Measurements from ENCODE around the gene MROH9.

Gene MROH9

DNA sequence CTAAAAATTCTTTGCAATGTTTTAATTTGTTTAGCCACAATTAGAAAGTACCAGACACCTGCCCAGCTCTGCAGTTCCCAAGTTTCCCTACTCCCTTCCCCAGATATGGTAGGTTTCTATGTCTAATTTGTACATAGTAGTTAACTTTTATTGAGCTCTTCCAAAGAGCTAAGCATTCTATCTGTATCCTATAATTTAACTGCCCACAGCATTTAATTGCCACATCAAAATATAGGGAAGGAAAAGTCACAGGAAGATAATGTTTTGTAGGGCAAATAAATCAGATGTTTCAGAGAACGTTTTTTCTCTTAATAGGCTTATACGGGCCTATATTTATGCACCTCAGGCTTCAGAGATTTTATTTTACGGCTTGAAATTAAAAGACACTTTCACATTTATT is 139.7 kb downstream of the MROH9 start:
- H3K27me3 ChIP-seq (ENCODE audit: control insufficient read depth in 1 of 2, insufficient read depth in 1 of 2, low read length in 2 of 2), result no peaks in the 10 kb centered on the region
- H2BK12ac ChIP-seq (ENCODE audit: low read length in 2 of 2), result no peak overlapping the region
- H2AFZ ChIP-seq (ENCODE audit: low read depth, low read length), result no peak overlapping the region
- no peak overlapping the region for H3K14ac ChIP-seq (ENCODE audit: low read length in 2 of 2)
- WGBS, result 40% methylated on average over 1 of the region's 3 CpGs
- no peak overlapping the region for H3K4ac ChIP-seq (ENCODE audit: low read depth in 1 of 2, low read length in 2 of 2)
- H3K23ac ChIP-seq (ENCODE audit: low read length in 2 of 2), result no peak overlapping the region
- no peaks in the 10 kb centered on the region for H3K79me1 ChIP-seq (replicated peaks; ENCODE audit: low read length, poor library complexity, severe bottlenecking)
- H4K8ac ChIP-seq (ENCODE audit: low read length), result no peak overlapping the region
- no peaks in the 10 kb centered on the region for H3K4me1 ChIP-seq (ENCODE audit: control insufficient read depth, insufficient read depth, low read depth, low read length)
- H2BK120ac ChIP-seq (ENCODE audit: low read depth, low read length), result no peak overlapping the region
- H2BK5ac ChIP-seq (ENCODE audit: low read depth, low read length, poor library complexity, severe bottlenecking), result no peak overlapping the region
- H3K36me3 ChIP-seq (ENCODE audit: control insufficient read depth in 1 of 2, insufficient read depth in 2 of 2, low read depth in 1 of 2, low read length in 2 of 2), result no peaks in the 10 kb centered on the region
- H3K9ac ChIP-seq (ENCODE audit: low read length), result no peak overlapping the region
- H3K9me3 ChIP-seq (ENCODE audit: control insufficient read depth, low read length), result no peaks in the 10 kb centered on the region
- no peak for DNase-seq
- H3K4me3 ChIP-seq (ENCODE audit: insufficient read depth in 1 of 2, low read depth in 1 of 2, low read length in 2 of 2), result no peak overlapping the region
- no peak overlapping the region for H2BK15ac ChIP-seq (ENCODE audit: low read depth, poor library complexity, severe bottlenecking)
- no peak overlapping the region for H4K91ac ChIP-seq (ENCODE audit: low read length)
- H2AK5ac ChIP-seq (ENCODE audit: low read length, severe bottlenecking), result no peak overlapping the region
- no peak overlapping the region for H3K27ac ChIP-seq (ENCODE audit: low read length, poor library complexity, severe bottlenecking)
- H3K4me2 ChIP-seq (ENCODE audit: low read length, poor library complexity, severe bottlenecking), result no peak overlapping the region
- H3K18ac ChIP-seq (ENCODE audit: low read depth in 1 of 2, low read length in 2 of 2), result no peak overlapping the region

DNA sequence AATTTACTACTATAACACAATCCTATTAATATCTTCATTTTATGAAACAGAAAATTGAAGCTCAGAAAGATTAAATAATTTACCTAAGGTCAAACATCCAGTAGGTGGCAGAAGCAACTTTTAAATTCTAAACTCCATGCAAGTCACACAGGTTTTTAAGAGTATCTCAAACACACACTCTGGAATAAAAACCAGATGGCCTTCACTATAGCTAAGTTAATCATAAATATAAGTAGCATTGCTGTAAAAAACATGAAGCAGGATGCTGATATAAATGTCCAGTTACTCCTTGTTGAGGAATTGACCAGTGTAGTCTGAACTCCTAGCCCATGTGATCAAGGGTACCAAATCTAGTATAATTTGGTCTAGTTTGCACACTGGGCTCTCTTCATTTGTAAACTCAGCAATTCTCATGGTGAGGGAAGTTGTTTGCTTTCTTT is 146.0 kb downstream of the MROH9 start:
- no peak overlapping the region for H3K4me2 ChIP-seq (ENCODE audit: low read length, poor library complexity, severe bottlenecking)
- no peak overlapping the region for H2BK12ac ChIP-seq (ENCODE audit: low read length in 2 of 2)
- H3K9me3 ChIP-seq (ENCODE audit: control insufficient read depth, low read length), result no peaks in the 10 kb centered on the region
- no peak overlapping the region for H2BK120ac ChIP-seq (ENCODE audit: low read depth, low read length)
- H3K27me3 ChIP-seq (ENCODE audit: control insufficient read depth in 1 of 2, insufficient read depth in 1 of 2, low read length in 2 of 2), result no peaks in the 10 kb centered on the region
- no peak overlapping the region for H3K4ac ChIP-seq (ENCODE audit: low read depth in 1 of 2, low read length in 2 of 2)
- H3K14ac ChIP-seq (ENCODE audit: low read length in 2 of 2), result no peak overlapping the region
- no peak overlapping the region for H2AFZ ChIP-seq (ENCODE audit: low read depth, low read length)
- no peak overlapping the region for H3K23ac ChIP-seq (ENCODE audit: low read length in 2 of 2)
- DNase-seq, result peak; percentile 32
- H3K4me3 ChIP-seq (ENCODE audit: insufficient read depth in 1 of 2, low read depth in 1 of 2, low read length in 2 of 2), result no peak overlapping the region
- peak overlapping the region in 1 of 2 experiments; percentile 12 for H3K18ac ChIP-seq (ENCODE audit: low read depth in 1 of 2, low read length in 2 of 2)
- peak overlapping the region; percentile 48 for H3K9ac ChIP-seq (ENCODE audit: low read length)
- no peaks in the 10 kb centered on the region for H3K4me1 ChIP-seq (ENCODE audit: control insufficient read depth, insufficient read depth, low read depth, low read length)
- no peaks in the 10 kb centered on the region for H3K79me1 ChIP-seq (replicated peaks; ENCODE audit: low read length, poor library complexity, severe bottlenecking)
- no peak overlapping the region for H2AK5ac ChIP-seq (ENCODE audit: low read length, severe bottlenecking)
- H4K8ac ChIP-seq (ENCODE audit: low read length), result no peak overlapping the region
- H2BK15ac ChIP-seq (ENCODE audit: low read depth, poor library complexity, severe bottlenecking), result no peak overlapping the region
- no peak overlapping the region for H3K27ac ChIP-seq (ENCODE audit: low read length, poor library complexity, severe bottlenecking)
- H2BK5ac ChIP-seq (ENCODE audit: low read depth, low read length, poor library complexity, severe bottlenecking), result no peak overlapping the region
- no peak overlapping the region for H4K91ac ChIP-seq (ENCODE audit: low read length)
- no peaks in the 10 kb centered on the region for H3K36me3 ChIP-seq (ENCODE audit: control insufficient read depth in 1 of 2, insufficient read depth in 2 of 2, low read depth in 1 of 2, low read length in 2 of 2)

DNA sequence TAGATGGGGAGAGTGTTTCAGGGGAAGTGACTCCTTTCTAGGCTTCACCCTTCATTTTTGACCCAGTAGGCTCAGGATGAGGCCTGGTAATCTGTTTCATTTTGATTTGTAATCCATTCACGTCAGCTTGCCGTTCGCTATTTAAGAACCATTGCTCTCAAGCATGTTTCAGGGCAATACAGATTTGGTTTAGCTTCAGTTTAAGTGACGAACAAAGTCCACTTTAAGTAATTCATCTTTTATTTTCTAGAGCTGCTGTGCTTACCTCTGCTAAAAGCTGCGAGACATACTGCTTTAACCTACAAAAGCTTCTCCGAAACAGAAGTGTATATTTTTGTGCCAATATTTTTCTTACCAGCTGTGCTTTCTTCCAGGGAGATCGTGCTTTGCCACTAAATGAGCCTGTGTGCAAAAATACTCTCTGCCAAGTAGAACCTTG is 146.4 kb downstream of the MROH9 start:
- H3K4me1 ChIP-seq (ENCODE audit: control insufficient read depth, insufficient read depth, low read depth, low read length), result no peaks in the 10 kb centered on the region
- 84% methylated on average over 7 of the region's 7 CpGs for WGBS
- no peak overlapping the region for H3K4me2 ChIP-seq (ENCODE audit: low read length, poor library complexity, severe bottlenecking)
- peak overlapping the region; percentile 48 for H3K9ac ChIP-seq (ENCODE audit: low read length)
- H3K4me3 ChIP-seq (ENCODE audit: insufficient read depth in 1 of 2, low read depth in 1 of 2, low read length in 2 of 2), result no peak overlapping the region
- no peak overlapping the region for H4K91ac ChIP-seq (ENCODE audit: low read length)
- H3K27ac ChIP-seq (ENCODE audit: low read length, poor library complexity, severe bottlenecking), result no peak overlapping the region
- no peak overlapping the region for H3K14ac ChIP-seq (ENCODE audit: low read length in 2 of 2)
- H2BK15ac ChIP-seq (ENCODE audit: low read depth, poor library complexity, severe bottlenecking), result no peak overlapping the region
- no peaks in the 10 kb centered on the region for H3K27me3 ChIP-seq (ENCODE audit: control insufficient read depth in 1 of 2, insufficient read depth in 1 of 2, low read length in 2 of 2)
- H3K79me1 ChIP-seq (replicated peaks; ENCODE audit: low read length, poor library complexity, severe bottlenecking), result no peaks in the 10 kb centered on the region
- no peak for DNase-seq
- no peaks in the 10 kb centered on the region for H3K9me3 ChIP-seq (ENCODE audit: control insufficient read depth, low read length)
- no peak overlapping the region for H2AK5ac ChIP-seq (ENCODE audit: low read length, severe bottlenecking)
- no peak overlapping the region for H2AFZ ChIP-seq (ENCODE audit: low read depth, low read length)
- no peak overlapping the region for H4K8ac ChIP-seq (ENCODE audit: low read length)
- no peak overlapping the region for H3K4ac ChIP-seq (ENCODE audit: low read depth in 1 of 2, low read length in 2 of 2)
- H2BK5ac ChIP-seq (ENCODE audit: low read depth, low read length, poor library complexity, severe bottlenecking), result no peak overlapping the region
- no peak overlapping the region for H2BK12ac ChIP-seq (ENCODE audit: low read length in 2 of 2)
- H2BK120ac ChIP-seq (ENCODE audit: low read depth, low read length), result no peak overlapping the region
- H3K18ac ChIP-seq (ENCODE audit: low read depth in 1 of 2, low read length in 2 of 2), result peak overlapping the region in 1 of 2 experiments; percentile 12
- no peak overlapping the region for H3K23ac ChIP-seq (ENCODE audit: low read length in 2 of 2)
- H3K36me3 ChIP-seq (ENCODE audit: control insufficient read depth in 1 of 2, insufficient read depth in 2 of 2, low read depth in 1 of 2, low read length in 2 of 2), result no peaks in the 10 kb centered on the region

DNA sequence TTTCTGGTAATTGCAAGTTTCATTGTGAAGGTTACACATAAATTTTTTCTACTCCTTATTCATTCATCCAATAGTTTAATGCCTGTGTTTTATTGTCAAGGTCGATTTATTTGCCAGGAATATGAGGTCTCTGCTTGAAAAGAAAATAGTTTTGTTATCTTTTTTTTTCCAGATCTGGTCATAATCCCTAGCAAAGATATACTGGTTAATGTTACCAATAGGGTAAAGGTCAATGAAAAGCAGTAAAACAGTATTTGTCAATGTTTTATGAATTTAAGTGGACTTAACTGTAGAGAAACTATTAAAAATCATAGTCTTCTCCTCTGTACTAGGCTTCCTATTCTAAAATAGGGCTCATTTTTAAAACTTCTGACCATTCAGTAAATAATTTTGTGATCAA is 147.3 kb downstream of the MROH9 start:
- H3K9me3 ChIP-seq (ENCODE audit: control insufficient read depth, low read length), result no peaks in the 10 kb centered on the region
- no peak overlapping the region for H4K91ac ChIP-seq (ENCODE audit: low read length)
- no peak overlapping the region for H3K9ac ChIP-seq (ENCODE audit: low read length)
- no peak overlapping the region for H2BK12ac ChIP-seq (ENCODE audit: low read length in 2 of 2)
- H2AK5ac ChIP-seq (ENCODE audit: low read length, severe bottlenecking), result no peak overlapping the region
- no peaks in the 10 kb centered on the region for H3K79me1 ChIP-seq (replicated peaks; ENCODE audit: low read length, poor library complexity, severe bottlenecking)
- H3K4me3 ChIP-seq (ENCODE audit: insufficient read depth in 1 of 2, low read depth in 1 of 2, low read length in 2 of 2), result no peak overlapping the region
- no peak overlapping the region for H2BK15ac ChIP-seq (ENCODE audit: low read depth, poor library complexity, severe bottlenecking)
- no peak for DNase-seq
- no peak overlapping the region for H3K4me2 ChIP-seq (ENCODE audit: low read length, poor library complexity, severe bottlenecking)
- no peaks in the 10 kb centered on the region for H3K4me1 ChIP-seq (ENCODE audit: control insufficient read depth, insufficient read depth, low read depth, low read length)
- no peak overlapping the region for H2BK5ac ChIP-seq (ENCODE audit: low read depth, low read length, poor library complexity, severe bottlenecking)
- H3K4ac ChIP-seq (ENCODE audit: low read depth in 1 of 2, low read length in 2 of 2), result no peak overlapping the region
- H2AFZ ChIP-seq (ENCODE audit: low read depth, low read length), result no peak overlapping the region
- no peak overlapping the region for H2BK120ac ChIP-seq (ENCODE audit: low read depth, low read length)
- no peaks in the 10 kb centered on the region for H3K27me3 ChIP-seq (ENCODE audit: control insufficient read depth in 1 of 2, insufficient read depth in 1 of 2, low read length in 2 of 2)
- H3K27ac ChIP-seq (ENCODE audit: low read length, poor library complexity, severe bottlenecking), result no peak overlapping the region
- H3K36me3 ChIP-seq (ENCODE audit: control insufficient read depth in 1 of 2, insufficient read depth in 2 of 2, low read depth in 1 of 2, low read length in 2 of 2), result no peaks in the 10 kb centered on the region
- no peak overlapping the region for H3K14ac ChIP-seq (ENCODE audit: low read length in 2 of 2)
- H3K23ac ChIP-seq (ENCODE audit: low read length in 2 of 2), result no peak overlapping the region
- H3K18ac ChIP-seq (ENCODE audit: low read depth in 1 of 2, low read length in 2 of 2), result no peak overlapping the region
- no peak overlapping the region for H4K8ac ChIP-seq (ENCODE audit: low read length)
- no CpG with 5 or more reads among the region's 1 CpG for WGBS
